ENCODE measurements around the gene LRRC1.
A peak's percentile ranks its signal among the peaks of the same experiment; 100 is the strongest.
"Not testable (repeated sequence)": the region's sequence is repeated elsewhere in the genome, so short reads cannot be mapped to it uniquely, and the experiment has no call there.

The LRRC1 gene

DNA sequence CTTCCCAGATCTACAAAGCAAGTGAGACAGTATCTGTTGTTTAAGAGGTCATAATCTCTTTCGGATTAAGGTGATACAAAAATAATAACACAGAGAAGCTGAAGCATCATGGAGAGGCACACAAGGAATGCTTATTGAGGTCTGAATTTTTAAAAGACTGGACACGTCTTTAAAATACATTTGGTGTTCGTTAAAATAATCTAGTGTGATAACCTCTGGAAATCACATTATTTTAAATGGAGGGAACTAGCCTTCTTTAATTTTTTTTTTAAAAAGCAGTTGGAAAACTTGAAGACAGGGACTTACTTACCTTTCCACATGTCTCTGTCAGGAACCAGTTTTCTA lies 1.9 kb upstream of the LRRC1 start:
- no peak for DNase-seq (ENCODE audit: low spot score)

DNA sequence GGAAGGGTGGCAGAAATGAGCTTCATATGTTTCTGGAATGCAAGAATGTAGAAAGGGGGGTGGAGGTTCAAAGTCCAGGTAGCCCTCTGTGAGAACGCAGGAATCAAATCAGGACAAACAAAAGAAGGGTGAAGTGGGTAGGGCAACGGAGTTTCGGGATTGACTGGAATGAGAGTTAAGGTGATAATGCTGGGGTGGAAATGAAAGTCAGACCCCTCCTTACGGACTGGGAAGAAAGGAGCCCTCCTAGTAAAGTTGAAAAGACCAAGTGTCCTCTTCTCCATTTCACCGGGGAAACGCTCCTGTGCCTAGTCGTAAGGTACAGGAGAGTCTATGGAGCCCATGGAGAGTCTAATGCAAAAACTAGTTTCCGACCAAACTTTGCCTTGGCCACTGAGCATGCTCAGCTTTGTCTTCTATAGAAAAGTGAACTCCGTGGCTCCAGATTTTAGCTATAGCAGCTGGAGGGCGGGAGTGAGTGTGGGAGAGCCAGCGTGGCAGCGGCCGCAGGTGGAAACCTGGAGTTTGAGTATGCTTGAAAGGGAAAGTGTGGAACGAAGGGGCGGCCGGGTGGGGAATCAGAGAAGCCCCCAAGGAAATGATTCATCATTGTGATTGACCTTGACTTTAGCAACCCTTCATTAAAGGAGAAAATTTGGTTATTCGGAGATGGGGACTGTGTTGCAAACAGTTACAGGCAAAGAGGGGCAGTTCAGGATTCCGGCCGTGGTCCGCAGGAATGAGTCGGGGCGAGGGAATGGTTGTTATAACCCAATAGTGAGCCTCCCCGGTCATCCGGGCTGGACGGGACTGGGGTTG lies 1.3 kb upstream of the LRRC1 start:
- DNase-seq (ENCODE audit: low spot score) = no peak

DNA sequence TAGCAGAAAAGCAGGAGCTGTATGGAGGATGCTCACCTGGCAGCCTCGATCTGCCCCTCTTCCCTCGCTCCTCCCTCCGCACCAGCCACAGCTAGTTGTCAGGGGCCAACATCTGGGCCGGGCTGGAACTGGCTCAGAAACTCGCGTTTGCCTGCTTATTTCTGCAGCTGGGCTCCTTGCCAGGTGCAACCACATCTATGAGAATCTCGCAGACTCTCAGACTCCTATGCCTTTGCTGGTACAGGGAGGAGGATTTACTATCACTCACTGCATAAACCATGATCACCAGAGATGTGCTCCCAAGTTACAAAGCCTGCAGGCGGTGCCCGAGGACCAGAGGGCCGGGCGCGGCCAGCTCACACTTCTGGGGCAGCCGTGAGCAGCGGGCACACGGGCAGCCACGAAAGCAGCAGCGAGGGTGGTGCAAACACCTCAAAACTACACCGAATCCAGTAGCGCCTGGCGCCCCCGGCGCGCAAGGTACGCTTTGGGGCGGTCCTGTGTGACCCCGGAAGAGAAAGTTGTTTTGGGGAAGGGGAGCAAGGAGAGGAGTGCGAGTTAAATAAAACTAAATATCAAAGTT lies 577 bp upstream of the LRRC1 start:
- peak; percentile 21 for DNase-seq (ENCODE audit: low spot score)

DNA sequence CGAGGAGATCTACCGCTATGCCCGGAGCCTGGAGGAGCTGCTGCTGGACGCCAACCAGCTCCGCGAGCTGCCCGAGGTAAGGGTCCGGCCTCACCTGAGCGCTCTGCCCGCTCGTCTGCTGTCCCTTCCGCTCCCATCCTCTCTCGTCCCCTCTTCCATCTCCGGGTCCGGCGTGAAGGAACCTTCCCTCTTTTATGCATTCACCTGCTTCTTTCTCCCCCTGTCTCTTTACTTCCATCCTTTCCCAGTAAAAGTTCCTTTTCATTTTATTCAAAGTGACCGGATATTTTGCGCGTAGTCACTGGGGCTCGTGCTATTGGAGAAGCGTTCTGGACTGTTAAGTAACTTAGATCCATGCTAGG lies 516 bp downstream of the LRRC1 start:
- DNase-seq (ENCODE audit: low spot score) = no peak

DNA sequence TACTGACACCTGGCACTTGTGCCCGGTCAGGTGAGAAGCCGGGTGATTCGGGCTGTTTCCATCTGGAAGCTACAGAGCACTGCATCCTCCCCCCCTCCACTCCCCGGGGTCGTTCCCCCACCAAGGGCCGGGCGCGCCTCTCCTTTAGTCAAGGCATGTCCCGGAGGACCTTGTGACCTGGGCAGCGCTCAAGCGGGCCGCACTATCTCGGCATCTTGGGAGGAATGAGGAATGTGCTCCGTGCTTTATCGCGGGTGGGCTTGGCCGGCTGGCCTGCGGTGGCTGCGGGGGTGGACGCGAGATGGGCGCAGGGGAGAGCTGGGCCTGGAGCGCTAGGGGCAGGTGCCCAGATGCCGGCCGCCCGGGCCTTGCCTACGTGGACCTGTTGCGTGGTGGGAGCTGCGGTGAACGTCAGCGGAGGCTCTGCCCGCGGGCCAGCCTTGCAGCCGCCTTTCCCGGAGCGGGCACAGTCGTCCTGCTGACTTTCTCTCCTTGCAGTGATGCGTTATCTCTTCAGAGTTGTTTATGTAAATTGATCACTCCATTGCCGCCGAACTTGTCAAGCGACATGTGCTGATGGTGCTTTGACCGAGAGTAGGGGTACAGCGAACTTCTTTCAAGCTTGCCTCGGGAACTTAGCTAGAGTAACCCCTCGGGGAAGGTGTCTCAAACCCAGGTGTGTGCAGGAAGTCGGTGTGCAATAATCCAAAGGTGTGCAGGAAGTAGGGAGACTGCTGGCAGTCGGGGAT lies 1.1 kb downstream of the LRRC1 start:
- no peak for DNase-seq (ENCODE audit: low spot score)

DNA sequence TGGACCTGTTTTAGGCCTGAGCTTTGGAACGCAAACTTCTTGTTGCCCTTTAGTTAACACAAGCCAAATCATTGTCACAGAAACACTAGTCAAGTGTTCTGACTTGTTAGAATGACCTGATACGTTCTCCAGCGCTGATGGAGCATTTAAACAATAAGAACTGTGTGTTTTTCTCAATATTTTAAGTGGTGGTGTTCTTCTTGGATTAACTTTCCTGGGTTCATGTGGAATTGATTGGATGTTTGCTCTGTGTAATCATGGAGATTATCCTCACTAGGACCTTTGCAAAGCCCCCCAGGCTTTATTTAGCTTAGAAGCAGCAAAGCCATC lies 1.6 kb downstream of the LRRC1 start:
- DNase-seq (ENCODE audit: low spot score) = no peak

DNA sequence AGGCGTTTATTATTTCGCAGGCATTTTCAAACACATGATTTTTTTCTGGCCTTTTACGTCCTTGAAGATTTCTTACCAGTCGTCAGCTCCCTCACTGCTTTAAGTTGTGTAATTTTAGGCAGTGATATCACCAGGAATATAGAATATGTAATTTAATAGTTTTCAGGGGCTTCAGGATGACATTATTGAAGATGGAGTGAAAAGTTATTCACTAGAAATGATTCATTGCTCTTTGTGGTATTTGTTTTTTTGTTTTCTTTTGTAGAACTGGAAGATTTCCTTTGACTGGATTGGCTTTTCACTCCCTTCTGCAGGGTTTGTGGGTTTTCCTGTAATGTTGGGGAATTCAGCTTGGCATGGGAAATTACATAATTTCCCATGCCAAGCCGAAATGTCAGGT lies 2.0 kb downstream of the LRRC1 start:
- no peak for DNase-seq (ENCODE audit: low spot score)

DNA sequence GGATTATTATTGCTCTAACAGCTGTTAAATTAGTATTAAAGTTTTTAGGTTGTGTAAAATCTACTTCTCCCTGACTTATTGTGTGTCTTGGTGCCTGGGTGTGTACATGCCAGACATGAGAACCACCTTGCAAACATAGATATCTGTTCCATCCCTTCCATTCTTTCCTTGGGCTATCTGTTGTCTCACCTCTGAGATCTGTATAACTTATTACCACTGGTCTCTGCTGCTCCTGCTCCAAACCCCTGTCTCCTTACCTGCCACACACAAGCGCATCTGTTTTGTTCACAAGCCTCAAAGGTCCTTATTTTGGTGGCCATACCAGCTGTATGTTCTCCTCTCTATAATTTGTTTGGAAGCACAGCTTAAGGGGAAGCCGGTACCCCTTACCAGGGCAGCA lies 2.5 kb downstream of the LRRC1 start:
- no peak for DNase-seq (ENCODE audit: low spot score)

DNA sequence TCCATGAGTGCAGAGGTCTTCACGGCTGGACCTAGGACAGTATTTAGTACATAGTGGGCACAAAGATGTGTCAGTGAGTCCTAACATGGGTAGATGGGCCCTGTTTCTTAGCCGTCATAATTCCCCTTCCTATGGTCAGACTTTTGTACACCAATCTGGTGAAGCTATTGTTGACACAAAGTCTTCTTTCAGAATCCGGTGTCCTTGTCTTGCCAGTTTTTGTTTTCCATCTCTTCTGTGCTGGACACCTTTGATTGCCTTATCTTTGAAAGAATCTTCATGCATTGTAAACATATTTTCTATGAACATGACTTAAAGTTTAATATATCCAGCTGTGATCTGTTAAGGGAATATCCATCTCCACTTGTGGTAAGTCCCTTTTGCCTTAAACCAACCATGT lies 4.5 kb downstream of the LRRC1 start:
- no peak for DNase-seq (ENCODE audit: low spot score)

DNA sequence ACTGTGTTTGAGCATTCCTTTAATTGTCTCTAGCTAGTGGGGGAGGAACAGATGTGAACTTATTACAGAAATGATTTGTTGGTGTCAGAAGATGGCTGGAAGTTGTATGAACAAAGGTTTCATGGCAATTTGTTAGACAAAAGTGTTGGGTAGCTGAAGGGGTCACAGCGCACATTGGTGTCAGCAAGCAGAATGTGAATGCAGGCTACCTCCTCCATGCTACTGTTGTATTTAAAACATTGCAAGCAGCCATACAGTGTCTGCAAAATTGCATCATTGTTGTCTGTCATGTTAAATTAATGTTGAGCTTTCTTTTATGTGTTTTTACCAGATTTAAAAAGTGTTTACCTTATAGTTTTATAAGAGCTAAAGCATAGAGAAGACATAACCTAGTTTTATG lies 6.2 kb downstream of the LRRC1 start:
- no peak for DNase-seq (ENCODE audit: low spot score)

DNA sequence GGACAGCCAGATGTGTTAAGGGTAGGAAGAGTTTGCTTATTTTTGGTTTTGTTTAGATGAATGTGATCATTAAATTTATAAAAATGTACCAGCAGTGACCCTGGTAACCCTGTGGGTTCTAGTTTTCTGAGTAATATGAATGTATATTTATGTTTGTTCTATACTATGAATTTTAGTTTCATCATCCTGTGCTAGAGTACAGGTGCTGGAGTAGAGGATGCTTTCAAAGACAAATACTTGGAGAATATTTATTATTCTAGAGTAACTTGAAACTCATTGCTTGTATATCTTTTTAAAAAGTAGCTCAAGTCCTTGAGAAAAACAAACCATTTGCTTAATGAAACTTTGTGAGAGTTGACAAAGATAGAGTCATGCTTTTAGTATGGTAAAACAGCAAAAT lies 7.8 kb downstream of the LRRC1 start:
- DNase-seq (ENCODE audit: low spot score) = no peak

DNA sequence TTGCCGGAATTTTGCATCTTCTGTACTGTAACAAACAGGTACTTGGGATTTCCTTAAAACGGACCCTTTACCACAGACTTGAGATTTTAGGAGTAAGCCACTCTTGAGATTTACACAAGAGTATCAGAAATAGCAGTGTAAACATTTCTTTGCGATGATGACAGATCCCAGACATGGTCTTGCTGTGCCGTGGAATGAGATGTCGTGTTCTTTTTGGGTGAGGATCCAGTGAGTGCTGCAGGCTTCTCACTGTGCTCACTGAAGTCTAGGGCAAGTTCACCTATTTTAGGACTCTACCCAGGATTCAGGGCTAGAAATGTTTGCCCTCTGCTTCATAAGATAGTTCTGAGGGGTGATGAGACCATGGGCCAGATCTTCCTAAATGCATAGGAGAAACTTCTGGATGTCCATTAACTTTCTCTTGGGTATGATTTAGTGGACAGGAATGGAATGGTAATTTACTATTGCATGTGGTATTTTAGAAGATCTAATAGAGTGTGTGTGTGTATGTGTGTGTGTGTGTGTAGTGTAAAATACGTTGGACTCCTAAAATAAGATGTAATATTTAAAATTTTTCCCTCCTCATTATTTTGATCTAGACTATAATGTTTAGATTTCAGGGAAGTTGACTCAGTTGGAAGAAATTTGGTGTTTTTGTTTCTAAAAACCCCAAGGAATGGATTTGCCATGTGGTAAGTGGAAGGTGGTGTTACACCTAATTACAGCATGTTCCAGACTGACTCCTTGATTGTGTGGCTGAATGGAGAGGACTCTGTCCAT lies 8.5 kb downstream of the LRRC1 start:
- no peak for DNase-seq (ENCODE audit: low spot score)

DNA sequence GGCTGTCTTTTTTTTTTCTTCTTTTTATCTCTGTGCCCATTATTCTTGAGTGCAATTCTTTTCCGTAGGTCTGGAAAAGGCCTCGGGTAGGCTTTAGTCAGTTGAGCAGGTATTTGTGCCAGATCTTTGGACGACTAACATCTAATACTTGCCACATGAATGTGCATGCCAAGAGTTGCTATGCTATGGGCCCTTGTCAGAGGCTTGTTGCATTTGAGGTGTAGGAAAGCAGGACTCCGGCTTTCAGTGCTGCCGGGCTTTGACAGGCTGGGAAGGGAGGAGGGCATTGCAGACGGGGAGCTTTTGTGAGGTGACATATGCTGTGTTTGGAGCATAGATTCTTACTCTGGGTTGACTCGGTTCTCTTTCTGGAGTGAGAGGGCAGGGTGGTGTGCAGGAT lies 10.2 kb downstream of the LRRC1 start:
- no peak for DNase-seq (ENCODE audit: low spot score)

DNA sequence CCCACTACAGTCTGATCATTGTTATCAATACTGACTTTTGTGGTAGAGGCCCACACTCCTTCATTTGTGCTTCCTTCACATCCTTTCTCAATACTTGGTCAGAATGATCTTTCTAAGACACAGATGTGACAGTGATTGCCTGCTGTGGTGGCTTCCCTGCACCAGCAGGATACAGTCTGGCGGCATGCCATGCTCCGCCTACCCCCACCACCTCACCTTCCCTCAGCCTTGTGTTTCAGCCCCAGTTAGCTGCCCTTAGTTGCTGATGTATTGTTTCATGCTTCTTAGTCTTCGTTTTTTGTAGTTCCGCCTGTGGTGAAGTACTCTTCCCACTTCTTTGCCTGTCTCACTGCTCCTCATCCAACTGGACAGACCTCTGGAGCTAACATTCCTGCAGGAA lies 10.9 kb downstream of the LRRC1 start:
- DNase-seq (ENCODE audit: low spot score) = no peak

DNA sequence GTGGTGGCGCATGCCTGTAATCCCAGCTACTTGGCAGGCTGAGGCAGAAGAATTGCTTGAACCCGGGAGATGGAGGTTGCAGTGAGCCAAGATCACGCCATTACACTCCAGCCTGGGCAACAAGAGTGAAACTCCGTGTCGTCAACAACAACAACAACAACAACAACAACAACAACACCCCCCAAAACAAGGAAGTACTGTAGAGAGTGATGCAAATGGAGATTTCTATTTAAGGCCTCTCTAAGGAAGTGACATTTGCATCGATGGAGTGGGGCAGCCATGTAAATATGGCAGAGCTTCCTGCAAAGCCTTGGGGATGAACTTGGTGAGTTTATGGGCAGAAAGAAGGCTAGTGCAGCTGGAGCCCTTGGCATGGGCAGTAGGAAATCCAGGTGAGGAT lies 12.8 kb downstream of the LRRC1 start:
- DNase-seq (ENCODE audit: low spot score) = not testable (repeated sequence)

DNA sequence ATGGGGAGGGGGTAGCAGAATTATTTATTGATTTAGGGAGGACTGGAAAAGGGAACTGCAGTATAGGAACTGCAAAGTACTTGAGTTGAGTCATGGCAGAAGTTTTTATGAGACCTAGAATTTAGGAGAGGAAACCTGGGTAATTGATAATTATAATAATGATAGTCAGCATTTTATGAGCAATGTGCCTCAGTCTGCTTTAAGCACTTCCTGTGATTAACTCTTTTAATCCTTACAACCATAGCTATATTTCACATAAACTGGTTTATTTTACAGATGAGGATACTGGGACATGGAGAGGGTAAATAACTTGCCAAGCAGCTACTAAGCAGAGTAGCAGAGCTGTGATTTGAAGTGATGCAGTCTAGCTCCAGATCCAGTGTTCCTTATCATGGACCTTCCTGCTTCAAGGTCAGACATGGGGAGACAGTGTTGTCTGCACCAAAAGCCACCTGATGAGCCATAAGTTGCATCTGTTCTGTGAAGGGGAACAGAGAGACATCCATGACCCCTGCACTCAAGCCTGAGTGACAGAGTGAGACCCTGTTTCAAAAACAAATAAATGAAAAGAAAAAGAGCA lies 13.6 kb downstream of the LRRC1 start:
- no peak for DNase-seq (ENCODE audit: low spot score)

DNA sequence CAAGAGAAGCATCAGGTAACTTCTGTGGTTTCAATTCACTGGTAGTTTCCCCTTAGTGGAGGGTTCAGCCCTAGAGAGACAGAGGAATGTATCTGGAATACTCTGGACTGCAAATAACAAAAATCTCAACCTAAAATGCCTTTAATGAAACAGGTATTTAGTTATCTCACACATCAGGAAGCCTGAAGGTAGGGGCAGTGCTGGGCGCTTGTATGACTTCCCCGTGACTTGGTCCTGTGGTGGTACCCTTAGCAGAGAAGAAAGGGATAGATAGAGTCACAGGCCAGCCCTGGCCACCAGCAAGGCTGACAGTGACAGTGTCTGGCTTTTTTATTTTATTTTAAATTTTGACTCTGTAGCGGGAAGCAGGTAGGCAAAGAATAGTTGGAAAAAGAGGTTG lies 14.9 kb downstream of the LRRC1 start:
- DNase-seq (ENCODE audit: low spot score) = no peak

DNA sequence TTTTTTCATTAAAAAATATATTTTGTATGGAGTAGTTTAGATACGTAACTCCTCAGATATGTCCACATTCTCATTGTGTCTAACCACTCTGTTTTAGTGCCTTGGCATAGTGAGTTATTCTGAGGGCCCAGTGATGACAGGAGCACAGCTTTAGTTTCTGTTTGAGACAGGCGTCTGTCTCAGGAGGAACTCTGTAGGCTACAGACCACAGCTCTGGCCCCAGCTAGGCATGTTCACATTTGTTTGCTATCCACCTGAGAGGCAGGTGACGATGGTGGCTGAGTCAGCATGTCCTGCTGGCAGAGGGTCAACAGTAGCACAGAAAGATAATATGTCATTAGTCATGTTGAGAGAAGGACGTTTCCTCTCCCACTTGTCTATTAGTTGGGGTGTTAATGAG lies 16.3 kb downstream of the LRRC1 start:
- DNase-seq (ENCODE audit: low spot score) = no peak

DNA sequence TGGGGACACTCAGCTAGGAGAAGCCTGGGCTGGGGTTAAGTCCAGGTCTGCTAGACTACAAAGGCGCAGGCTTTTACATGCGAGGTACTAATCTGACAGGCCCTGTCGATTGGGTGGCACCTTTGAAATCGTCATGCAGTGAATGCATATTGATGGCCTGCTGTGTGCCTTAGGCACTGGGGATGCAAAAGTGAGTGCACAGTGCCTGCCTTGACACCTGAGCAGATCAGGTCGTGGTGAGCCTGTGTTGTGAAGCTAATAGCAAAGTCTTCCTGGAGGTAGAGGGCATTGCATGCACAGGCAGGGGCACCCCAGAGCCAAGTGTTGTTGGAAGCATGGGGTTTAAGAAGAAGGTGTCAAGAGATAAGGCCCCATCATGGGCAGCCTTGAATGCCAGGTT lies 16.9 kb downstream of the LRRC1 start:
- DNase-seq (ENCODE audit: low spot score) = no peak

DNA sequence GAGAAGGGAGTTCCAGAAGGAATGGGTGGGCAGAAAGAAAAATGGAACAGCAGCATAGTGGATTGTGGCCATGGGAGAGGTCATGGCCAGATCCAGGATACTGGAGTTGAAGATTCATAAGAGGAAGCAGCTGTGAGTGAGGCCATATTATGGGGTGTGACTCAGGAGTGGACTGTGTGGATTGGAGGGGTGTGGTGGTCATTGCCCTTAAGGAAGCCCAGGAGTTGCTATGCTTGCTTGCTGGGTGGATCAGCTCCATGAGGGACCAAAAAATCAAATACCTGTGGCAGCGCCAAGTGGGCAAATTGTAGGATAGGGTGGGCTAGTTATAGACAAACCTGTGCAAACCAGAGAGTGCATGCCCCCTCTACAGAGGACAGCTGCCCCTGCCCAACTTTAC lies 18.3 kb downstream of the LRRC1 start:
- DNase-seq (ENCODE audit: low spot score) = peak; percentile 36

DNA sequence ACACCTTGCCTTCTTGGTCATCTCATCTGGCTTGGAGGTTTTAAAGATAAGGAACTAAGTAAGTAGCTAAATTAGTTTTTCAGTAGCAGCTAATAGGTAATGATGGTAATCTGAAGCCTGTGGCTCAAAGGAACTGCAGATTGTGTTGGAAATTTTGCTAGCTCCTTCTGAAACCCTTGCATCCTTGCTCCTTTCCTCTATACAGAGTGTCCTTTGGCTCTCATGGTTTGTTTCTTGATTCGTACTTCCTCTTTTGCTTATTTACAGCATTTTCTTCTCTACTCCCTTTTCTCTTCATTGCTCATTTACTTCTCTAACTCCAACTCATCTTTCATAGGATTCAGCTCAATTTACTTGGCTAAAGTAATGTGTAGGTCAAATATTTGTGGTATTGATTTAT lies 19.0 kb downstream of the LRRC1 start:
- no peak for DNase-seq (ENCODE audit: low spot score)

DNA sequence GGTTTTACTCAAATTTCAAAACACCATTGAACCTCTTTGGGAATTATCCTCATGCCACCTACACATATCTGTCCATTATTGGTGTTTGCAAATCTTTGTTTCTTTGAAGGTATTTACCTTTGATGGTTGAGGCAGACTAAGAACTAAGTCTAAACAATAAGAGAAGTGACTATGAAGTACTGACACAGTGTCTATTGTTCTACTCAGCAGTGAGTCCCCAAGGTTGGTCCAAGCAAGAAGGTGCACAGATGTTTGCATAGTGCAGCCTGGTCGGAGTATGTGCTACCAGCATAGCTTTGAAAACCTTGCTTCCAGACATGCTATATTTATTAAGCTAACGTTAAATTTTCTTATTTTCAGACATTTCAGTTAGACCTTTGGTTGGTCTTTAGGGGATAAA lies 19.5 kb downstream of the LRRC1 start:
- DNase-seq (ENCODE audit: low spot score) = no peak
